ENCODE results near the gene RUSC2.
"Not testable (repeated sequence)": the region's sequence is repeated elsewhere in the genome, so short reads cannot be mapped to it uniquely, and the experiment has no call there.

Gene RUSC2

GRCh38 chr9:35489313-35490154, at the start of gene RUSC2:
Gene RUSC2, plus strand, starts transcription at chr9:35490111. Its CDS starts 56,411 bp downstream, at chr9:35546522.
- peak; percentile 65 for DNase-seq

GRCh38 chr9:35446012-35446411, 43.9 kb upstream of the RUSC2 start:
- no peak for DNase-seq

- no peak for DNase-seq
These were observed 41.4 kb upstream of the RUSC2 start for GRCh38 chr9:35448496-35448895.

GRCh38 chr9:35452481-35452880, 37.4 kb upstream of the RUSC2 start:
- DNase-seq, result no peak

- no peak for DNase-seq
These were observed 36.1 kb upstream of the RUSC2 start for GRCh38 chr9:35453786-35454185.

GRCh38 chr9:35464141-35465025, 25.5 kb upstream of the RUSC2 start:
- no peak for DNase-seq

GRCh38 chr9:35470340-35470739, 19.6 kb upstream of the RUSC2 start:
- no peak for DNase-seq

GRCh38 chr9:35470894-35471293, 19.0 kb upstream of the RUSC2 start:
- DNase-seq, result no peak

GRCh38 chr9:35476596-35476995, 13.3 kb upstream of the RUSC2 start:
- no peak for DNase-seq

GRCh38 chr9:35477211-35477855, 12.6 kb upstream of the RUSC2 start:
- not testable (repeated sequence) for DNase-seq

GRCh38 chr9:35478871-35479270, 11.0 kb upstream of the RUSC2 start:
- no peak for DNase-seq

GRCh38 chr9:35481347-35481975, 8.4 kb upstream of the RUSC2 start:
- no peak for DNase-seq

GRCh38 chr9:35482071-35482470, 7.8 kb upstream of the RUSC2 start:
- no peak for DNase-seq

GRCh38 chr9:35484406-35484805, 5.5 kb upstream of the RUSC2 start:
- DNase-seq, result no peak

GRCh38 chr9:35487081-35487480, 2.8 kb upstream of the RUSC2 start:
- DNase-seq, result no peak

GRCh38 chr9:35488021-35488420, 1.9 kb upstream of the RUSC2 start:
- no peak for DNase-seq

GRCh38 chr9:35488566-35489312, 1.2 kb upstream of the RUSC2 start:
- no peak for DNase-seq

- DNase-seq, result no peak
These were observed 421 bp downstream of the RUSC2 start for GRCh38 chr9:35490155-35490909.

- no peak for DNase-seq
These were observed 1.1 kb downstream of the RUSC2 start for GRCh38 chr9:35490910-35491465.

GRCh38 chr9:35493119-35493518, 3.2 kb downstream of the RUSC2 start:
- not testable (repeated sequence) for DNase-seq

- DNase-seq, result no peak
These were observed 6.1 kb downstream of the RUSC2 start for GRCh38 chr9:35495984-35496383.

Data from activated T-cell treated with anti-CD3 and anti-CD28 coated beads, Interleukin-2, amount 50 U/mL, for 1 hour (primary cell).